ENCODE measurements around the gene UBE2E2.
"Not testable (repeated sequence)": the region's sequence is repeated elsewhere in the genome, so short reads cannot be mapped to it uniquely, and the experiment has no call there.

The UBE2E2 gene

DNA sequence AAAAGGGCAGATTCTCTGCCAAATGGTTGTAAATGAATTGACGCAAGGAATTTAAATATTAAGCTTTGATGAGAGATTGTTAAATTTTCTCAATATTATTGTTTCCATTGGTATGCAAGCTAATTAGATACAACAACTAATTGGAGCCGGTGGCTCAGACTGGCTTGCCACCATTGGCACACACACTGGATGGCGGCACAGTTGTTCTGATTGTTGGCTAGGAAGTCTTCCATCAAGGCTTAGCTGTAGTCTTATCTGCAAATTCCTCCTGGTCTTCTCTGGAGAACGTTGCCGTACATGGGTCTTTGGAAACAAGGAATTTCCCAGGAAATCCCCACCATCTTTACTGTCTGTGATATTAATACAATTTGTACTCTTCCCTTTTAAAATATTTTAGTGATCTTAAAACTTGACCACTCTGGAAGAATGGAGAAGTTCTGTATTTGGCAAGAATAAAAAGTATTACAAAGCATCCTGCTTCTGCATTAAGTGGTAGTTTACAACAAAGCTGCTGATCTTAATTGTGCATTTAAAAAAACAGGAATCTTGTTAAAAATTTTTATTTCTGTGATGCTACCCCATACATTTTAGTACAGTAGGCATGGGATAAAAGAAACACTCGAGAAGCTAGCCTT lies 126.5 kb downstream of the UBE2E2 start:
- no peak for DNase-seq (ENCODE audit: low read depth)

DNA sequence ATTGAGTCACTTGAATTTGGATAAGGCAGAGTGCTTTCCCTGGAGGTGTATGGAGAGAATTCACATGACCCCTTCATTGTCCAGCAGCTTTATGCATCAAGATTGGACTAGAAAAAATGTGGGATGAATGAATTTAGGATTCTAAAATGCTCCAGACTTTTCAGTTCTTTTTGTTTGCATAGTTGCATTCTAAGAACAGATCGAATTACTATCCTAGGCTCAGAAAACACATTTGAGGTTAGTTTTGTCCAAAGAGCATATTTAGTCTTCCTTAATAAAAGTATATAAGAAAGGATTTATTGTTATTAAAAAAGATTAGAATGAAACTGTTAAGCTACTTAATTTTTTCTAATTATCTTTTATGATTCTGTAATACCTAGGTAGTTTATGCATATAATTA lies 127.4 kb downstream of the UBE2E2 start:
- no peak for DNase-seq (ENCODE audit: low read depth)

DNA sequence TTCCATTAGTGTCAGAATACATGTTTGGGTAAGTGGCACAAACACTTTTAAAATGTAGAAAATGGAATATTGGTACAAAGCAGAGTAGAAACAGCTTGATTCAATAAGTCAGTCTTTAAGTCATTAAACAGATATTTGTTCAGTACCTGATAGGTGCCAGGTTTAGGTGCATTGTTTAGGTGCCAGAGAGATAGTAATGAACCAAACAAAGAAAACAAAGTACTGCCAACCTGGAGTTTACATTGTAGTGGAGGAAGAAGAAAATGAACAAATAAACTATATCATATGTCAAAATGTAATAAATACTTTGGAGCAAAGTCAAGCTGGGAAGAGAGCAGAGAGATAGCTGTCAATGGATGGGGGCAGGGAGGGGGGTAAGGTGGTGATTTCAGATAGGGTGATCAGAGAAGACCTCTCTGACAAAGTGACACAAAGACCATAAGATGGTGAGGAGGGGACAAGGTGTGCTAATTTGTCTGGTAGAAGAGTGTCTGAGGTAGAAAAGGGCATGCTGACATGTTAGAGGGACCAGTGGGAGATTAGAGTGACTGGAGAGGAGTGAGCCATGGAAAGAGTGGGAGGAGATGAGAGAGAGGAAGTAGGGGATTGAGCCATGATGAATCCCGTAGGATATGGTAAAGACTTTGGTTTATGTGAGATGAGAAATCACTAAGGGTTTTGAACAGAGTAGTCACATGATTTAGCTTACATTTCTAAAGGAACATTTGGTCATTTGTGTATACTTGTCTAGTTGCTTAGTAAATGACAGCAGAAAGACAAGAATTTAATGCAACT lies 128.2 kb downstream of the UBE2E2 start:
- DNase-seq (ENCODE audit: low read depth): no peak

DNA sequence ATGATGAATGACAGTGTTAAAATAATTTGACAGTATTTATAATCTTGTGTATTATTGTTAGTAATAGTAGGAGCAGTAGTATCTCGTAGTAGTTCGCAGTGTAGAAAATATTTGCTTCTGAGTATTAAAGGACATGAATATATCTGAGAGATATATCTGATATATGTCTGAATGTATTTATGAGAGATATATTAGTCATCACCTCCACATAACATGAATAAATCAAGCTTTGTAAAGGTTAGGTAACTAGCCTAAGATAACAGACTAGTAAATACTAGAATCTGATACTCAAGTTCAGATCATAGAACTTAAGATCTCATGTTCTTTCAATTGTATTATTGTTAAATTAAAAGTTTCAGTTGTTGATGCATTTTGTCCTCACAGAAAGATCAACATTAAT lies 130.5 kb downstream of the UBE2E2 start:
- DNase-seq (ENCODE audit: low read depth): no peak

DNA sequence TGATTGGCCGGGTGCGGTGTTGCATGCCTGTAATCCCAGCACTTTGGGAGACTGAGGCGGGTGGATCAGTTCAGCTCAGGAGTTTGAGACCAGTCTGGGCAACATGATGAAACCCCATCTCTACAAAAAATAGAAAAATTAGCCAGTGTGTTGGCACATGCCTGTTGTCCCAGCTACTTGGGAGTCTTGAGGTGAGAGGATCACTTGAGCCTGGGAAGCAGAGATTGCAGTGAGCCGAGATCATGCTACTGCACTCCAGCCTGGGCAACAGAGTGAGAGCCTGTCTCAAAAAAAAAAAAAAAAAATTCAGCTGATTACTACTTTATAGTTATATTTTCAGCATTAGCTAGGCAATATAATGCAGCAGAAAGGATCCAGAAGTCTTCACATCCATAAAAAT lies 133.7 kb downstream of the UBE2E2 start:
- not testable (repeated sequence) for DNase-seq (ENCODE audit: low read depth)

DNA sequence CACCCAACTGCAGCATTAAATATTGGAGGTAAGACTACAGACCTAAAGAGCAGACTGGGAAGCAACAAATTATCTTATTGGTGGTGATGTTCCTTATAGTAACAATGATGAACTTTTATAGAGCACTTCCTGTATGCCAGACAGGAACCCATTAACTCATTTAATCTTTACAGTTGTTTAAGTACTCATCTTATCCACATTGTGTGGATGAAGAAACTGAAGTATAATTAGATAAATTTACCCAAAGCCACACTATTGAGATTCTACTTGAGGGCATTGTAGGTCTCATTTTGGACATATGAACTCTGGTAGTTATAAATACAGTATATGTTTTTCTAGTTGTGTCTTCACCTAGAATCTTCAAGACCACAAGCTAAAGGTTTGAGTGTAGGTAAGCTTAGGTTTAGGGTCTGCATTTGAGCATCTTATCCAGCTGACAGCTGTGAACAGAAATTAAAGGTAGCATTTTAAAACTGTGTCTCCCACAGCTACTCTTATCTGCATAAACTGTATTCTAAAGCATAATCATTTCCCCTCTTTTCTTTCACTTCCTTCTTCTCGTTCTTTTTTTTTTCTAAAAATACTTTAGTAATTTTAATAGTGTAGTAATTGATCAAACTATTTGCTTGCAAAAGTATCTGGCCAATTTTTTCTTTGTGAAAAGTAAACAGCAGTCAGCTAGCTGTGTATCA lies 138.2 kb downstream of the UBE2E2 start:
- no peak for DNase-seq (ENCODE audit: low read depth)

DNA sequence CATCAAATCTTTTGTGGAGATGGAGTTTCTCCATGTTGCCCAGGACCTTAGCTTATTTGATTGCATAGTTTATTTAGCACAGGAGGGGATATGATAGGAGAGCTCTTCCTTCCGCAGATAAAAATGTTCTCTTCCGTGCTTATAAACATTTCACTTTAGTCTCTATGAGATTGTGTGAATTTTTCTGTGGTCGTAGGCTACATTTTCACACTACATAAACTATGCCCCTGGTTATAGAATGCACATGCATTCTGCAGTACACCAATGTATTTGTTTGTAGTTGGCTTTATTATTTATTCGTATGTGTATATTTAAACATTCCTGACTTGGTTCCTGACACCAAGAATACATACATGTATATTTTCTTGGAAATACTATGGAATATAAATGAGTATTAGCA lies 139.2 kb downstream of the UBE2E2 start:
- no peak for DNase-seq (ENCODE audit: low read depth)

DNA sequence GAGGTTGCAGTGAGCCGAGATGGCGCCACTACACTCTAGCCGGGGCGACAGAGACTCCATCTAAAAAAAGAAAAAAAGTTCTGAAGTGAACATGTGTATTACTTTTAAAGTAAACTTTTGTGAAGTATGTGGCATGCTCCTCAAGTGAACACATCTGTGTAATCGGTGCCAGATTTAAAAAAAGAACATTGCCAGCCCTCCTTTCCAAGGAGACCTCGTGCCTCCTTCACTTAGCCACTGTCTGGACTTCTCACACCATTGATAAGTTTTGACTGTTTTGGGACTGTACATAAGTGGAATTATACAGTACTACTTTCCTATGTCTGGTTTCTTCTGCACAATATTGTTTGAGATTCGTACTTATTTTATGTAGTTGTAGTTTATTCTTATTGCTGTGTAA lies 140.4 kb downstream of the UBE2E2 start:
- no peak for DNase-seq (ENCODE audit: low read depth)

DNA sequence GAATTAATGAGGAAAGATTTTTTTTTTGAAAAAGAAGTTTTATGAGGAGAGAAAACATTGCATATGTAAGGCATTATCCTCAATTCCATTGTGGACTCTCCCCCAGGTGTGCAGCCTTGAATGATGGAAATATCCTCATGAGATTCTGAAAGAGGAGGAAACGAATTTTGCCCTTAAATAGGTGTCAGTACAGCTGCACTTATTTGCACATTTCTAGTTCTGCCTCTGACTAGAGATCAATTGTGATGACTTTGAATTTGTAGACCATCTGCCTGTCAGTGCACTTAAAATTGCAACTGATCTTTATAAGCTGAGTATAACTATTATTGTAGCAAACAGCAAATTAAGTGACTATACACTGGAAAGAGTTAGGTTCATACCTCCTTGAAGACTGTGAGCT lies 141.8 kb downstream of the UBE2E2 start:
- DNase-seq (ENCODE audit: low read depth): no peak

DNA sequence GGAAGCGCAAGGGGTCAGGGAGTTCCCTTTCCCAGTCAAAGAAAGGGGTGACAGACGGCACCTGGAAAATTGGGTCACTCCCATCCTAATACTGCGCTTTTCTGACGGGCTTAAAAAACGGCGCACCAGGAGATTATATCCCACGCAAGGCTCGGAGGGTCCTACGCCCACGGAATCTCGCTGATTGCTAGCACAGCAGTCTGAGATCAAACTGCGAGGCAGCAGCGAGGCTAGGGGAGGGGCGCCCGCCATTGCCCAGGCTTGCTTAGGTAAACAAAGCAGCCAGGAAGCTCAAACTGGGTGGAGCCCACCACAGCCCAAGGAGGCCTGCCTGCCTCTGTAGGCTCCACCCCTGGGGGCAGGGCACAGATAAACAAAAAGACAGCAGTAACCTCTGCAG lies 146.3 kb downstream of the UBE2E2 start:
- not testable (repeated sequence) for DNase-seq (ENCODE audit: low read depth)

DNA sequence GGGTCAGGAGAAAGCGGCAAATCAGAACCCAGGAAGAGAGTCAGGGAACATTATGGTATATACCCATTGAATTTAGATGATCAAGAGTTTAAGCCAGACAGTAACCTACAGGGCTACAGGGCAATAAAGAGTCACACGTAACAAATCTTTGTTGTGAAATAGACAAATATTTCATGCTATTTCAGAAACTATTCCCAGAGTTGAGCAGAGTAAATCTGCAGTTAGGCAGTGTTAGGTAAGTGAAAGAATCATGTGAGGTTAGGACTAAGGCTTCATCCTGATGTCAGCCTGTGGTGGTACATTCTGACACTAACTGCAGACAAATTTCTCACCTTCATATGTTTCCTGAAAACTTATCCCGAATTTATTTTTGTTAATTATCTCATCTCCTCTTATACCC lies 153.0 kb downstream of the UBE2E2 start:
- DNase-seq (ENCODE audit: low read depth): no peak

DNA sequence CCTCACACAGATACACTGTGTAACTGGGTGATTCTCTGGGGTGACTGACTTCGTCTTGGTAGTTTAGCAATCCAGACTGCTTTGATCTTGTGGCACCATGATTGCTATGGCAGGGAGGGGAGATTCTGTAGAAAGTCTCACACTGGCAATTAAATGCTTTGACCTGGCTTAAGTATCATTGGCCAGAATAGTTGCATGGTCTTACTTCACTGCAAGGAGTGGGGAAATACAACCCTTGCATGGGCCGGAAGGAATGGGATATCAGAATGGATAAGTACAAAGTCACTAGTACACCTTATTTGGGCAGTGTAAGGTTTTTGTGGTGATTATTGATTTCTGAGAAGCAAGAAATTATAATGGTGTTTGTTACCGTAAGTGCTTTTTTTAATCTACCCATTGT lies 153.8 kb downstream of the UBE2E2 start:
- DNase-seq (ENCODE audit: low read depth): no peak

DNA sequence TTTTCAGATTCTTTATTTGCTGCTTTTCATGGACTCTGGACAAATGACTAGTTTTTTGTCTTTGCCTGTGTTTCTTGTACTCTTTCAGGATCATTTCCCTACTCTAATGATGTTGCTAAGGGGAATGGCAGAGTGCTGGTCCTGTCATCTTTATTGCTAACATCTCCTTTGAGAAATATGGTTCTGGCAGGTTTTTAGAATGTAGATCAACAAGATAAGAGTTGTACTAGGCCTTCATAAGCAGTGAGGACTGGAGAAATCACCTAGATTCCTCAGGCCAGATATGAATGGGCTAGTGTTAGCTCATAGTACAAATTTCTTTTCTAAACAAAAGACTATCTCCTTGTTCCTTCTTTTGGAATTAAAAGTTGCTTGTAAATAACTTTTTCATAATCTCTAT lies 156.0 kb downstream of the UBE2E2 start:
- DNase-seq (ENCODE audit: low read depth): no peak

DNA sequence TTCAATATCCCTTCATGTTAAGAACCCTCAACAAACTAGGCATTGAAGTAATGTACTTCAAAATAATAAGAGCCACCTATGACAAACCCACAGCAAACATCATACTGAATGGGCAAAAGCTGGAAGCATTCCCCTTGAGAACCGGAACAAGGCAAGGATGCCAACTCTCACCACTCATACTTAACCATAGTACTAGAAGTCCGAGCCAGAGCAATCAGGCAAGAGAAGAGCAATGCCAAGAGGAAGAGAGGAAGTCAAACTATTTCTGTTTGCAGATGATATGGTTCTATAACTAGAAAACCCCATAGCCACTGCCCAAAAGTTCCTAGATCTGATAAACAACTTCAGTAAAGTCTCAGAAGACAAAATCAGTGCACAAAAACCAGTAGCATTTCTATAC lies 161.9 kb downstream of the UBE2E2 start:
- no peak for DNase-seq (ENCODE audit: low read depth)

DNA sequence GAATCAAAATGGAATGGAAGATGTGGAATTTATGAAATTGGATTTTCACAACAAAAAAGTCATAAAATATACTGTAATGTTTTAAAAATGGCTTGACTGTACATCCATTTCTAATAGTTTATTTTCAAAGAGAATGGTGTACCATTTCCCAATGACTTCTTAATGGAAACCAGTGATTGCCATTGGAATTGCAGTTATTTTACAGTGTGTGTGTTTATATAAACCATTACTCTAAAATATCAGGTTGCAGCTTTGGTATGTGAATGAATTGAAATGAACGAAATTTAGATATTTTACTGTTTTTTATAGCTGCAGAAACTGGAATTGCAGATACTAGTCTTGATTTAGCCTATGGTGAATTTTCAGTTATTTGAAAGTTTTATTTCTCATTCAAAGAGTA lies 165.6 kb downstream of the UBE2E2 start:
- no peak for DNase-seq (ENCODE audit: low read depth)

DNA sequence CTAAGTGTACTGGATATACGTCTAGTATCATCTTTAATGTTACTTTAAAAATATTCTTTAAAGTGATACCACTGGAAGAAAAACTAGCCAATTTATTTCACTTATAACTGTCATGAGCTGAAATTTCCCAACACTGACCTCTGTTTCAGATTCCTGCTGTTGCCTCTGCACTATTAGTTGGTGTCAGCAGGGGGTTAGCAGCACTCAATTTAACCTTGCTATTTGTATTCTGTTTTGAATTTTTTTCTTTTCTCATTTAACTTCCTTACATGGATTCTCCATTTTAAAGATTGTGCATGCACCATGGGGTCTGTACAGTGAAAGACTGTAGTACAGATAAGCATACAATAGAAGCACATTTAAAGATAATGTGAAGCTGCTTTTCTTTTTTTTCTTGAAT lies 169.2 kb downstream of the UBE2E2 start:
- no peak for DNase-seq (ENCODE audit: low read depth)

DNA sequence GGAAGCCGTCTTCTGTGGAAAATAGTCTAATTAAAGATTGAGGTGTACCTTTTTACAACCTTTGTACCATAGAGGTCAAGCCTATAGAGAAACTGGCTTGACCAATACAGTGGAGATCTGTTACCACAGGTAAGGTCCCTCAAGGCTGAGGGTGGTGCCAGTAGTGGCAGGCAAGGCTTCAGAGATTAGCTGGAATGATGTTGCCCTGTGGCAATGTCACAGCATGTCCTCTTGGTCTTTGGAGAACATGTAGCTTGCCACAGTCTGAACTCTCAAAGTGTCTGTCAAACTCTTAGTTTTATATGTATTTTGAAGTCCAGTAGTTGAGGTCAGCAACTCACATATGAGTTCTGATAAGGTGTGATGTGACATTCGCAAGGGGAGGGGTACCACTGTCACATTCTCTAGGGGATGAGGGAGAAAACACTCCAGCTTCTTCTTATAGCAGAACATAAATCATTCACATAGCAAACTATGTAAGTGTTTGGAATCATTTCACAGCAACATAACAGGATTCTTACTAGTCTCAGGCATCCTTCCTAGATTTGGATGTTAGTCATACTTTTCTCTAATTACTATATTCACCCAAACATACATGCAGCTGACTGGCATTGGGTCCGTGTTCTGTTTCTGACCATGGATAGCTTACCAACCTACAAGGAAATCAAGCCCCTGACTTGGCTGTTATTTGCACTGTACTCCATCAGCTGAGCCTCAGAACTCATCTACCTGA lies 173.6 kb downstream of the UBE2E2 start:
- no peak for DNase-seq (ENCODE audit: low read depth)

DNA sequence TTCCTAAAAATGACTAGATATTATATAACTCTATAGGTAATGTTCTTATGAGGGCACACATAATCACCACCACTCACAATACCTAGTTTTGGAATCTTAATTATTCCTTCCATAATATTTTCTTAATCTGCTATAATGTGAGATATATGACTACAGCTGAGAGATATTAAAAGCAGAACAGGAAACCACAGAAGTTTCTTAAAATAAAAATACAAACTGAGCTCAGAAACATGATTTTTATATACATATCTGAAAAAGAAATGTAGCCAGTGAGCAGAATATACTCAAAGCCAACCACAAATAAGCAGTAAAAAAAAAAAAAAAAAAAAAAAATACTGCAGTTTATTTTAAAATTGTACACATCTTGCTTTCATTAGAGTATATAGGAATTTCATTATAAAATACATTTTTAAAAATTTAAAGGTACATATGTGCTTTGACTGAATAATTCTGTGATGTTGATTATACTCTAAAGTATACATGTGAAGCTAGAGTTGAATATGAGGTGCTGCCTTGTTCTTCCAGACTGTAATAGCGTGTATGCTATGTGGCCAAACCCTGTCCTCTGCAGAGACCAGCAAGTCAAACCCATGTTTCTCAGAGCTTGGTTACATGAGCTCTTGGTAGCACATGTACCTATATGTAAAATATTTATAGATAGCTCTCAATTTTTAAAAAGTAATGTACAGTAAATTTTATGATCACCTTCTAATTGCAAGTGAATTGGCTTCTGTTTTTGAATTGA lies 175.0 kb downstream of the UBE2E2 start:
- DNase-seq (ENCODE audit: low read depth): no peak

DNA sequence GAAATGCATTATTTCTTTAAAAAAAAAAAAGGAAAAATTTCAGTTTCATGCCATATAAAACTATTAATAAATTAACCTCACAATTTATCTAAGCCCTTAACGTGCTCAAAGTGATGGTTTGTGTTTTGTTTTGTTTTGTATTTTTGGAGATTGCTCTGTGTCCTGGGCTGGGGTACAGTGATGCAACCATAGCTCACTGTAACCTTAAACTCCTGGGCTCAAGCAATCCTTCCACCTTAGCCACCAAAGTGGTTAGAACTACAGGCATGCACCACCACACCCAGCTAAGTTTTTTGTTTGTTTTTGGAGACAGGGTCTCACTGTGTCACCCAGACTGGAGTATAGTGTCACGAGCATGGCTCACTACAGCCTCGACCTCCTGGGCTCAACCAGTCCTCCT lies 180.7 kb downstream of the UBE2E2 start:
- DNase-seq (ENCODE audit: low read depth): no peak

DNA sequence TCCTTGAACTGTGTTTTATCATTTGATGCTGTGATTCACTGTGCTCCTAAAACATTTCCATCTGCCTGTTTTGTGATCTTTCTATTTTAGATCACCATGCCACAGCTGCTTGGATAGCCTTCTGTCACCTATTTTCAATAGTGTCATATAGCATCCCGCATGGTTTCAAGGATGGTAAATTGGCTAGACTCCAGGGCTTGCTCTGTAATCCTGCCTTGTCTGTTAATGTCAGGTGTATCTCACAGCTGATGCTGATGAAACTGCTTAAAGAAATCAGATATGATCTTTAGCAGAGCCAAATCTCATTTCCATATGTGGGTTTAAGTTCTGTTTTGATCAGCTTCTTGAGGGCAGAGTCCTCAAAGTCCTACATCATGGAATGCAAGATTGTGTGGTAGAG lies 182.2 kb downstream of the UBE2E2 start:
- DNase-seq (ENCODE audit: low read depth): no peak

DNA sequence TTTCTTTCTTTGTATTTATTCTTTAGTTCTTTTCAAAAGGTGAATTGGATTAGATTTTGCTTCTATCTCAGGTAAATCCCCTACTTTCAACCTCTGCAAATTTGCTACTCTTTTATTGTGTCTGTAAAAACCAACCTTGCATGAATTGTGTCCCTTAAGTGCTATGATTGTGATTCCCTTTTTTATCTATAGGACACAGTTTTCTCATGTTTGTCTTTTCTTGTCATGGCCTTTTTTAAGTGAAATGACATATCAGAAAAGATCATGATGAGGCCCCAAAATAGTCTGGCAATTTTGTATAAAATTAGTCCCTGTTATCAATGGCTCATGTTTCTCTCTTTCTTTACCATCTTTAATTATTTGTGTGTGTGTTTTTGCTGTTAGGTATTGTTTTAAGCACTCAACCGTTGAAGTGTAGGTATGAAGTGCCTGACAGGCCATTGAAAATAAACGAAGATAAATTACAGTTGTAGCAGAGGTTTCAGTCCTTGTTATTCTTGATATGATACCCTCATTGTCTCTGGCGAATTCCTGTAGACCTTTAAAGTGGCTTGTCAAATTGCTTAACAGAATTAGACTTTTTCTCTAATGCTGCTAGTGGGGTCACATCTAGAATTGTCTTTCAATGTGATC lies 184.3 kb downstream of the UBE2E2 start:
- DNase-seq (ENCODE audit: low read depth): no peak
